ENCODE data around the gene DROSHA. TPM values are rescaled to one million over a fixed set of nuclear protein-coding genes. Genes with fewer than 3 reads are reported as not detected.
"Not testable (repeated sequence)": the region's sequence is repeated elsewhere in the genome, so short reads cannot be mapped to it uniquely, and the experiment has no call there.

The DROSHA gene
- total RNA-seq, 1 donor from 2014 or later, result 74.0 TPM

DNA sequence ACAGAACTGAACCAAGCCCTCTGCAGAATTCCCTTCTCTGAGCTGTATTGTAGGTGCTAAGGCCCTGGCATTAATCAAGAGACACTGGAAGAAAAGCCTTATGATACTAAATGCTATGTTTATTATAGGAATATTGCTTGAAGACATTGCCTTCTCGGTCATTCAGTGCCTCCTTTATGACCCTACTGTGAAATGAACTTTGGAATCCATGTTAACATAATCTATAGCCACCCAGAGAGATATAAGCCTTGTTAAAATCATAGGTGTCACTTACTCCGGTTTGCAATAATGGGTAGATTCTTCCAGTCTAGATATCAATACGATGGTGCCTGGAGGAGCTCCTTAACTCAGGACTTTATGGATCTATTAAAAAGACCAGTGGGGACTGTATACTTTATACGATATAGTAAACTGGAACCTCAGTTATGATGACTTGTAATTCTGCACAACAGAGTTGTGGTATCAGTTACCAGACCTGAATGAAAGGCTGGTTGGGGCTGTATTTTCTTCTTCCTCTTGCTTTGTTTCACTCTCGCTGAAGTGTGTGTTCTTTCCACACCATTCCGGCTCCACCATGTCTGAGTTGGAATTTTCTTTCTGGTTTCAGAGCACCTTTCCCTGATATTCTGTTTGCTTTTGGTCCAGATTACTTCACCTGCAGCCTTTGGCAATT lies 154.5 kb downstream of the DROSHA start:
- Mint-ChIP-seq H3K9me3 (no peaks in the 10 kb centered on the region), H3K4me1 (ENCODE audit: low read depth) (no peaks in the 10 kb centered on the region), H3K27ac (no peak overlapping the region), H3K4me3 (no peak overlapping the region), H3K36me3 (ENCODE audit: low read depth) (no peaks in the 10 kb centered on the region), H3K27me3 (ENCODE audit: insufficient read depth) (peaks cover 11% of the 10 kb centered on the region)
- intact Hi-C loops (cut with micrococcal nuclease), result no loop called here
- DNase-seq (ENCODE audit: low spot score), result no peak

DNA sequence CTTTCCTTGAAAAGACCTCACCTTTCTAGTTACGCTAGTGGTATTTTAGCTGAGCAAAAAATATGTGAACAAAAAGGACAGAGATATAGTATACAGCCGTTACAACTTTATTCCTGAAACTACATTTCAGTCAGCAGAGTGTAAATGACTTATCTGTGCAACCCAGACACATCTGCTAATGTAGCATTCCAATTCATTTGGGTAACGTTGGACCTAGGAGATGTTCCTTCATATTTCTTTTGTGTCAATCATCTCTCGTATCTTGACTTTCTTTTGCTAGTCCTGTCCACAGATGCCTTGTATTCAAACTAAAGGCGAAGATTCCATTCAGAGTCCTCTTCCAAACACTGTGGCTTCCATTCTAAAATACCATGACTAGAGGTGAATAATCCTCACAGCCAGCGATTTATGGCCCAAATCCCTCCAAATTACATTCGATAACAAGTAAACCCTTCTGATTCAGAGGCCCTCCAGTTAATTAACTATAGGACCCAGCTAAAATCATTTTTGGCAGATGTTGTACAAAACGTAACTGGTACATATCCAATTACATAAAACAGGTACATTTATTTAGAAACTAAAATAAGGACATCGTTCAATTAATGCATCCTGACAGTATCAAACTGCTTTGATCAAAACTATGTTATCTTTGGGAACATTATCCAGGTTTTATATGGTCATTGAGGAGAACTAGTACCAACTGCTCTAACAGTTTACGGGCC lies 155.7 kb downstream of the DROSHA start:
- Mint-ChIP-seq H3K4me1 (ENCODE audit: low read depth) (no peaks in the 10 kb centered on the region), H3K36me3 (ENCODE audit: low read depth) (no peaks in the 10 kb centered on the region), H3K27ac (no peak overlapping the region), H3K4me3 (no peak overlapping the region), H3K27me3 (ENCODE audit: insufficient read depth) (peaks cover 4% of the 10 kb centered on the region), H3K9me3 (no peaks in the 10 kb centered on the region)
- intact Hi-C loops (cut with micrococcal nuclease), result no loop called here
- no peak for DNase-seq (ENCODE audit: low spot score)

DNA sequence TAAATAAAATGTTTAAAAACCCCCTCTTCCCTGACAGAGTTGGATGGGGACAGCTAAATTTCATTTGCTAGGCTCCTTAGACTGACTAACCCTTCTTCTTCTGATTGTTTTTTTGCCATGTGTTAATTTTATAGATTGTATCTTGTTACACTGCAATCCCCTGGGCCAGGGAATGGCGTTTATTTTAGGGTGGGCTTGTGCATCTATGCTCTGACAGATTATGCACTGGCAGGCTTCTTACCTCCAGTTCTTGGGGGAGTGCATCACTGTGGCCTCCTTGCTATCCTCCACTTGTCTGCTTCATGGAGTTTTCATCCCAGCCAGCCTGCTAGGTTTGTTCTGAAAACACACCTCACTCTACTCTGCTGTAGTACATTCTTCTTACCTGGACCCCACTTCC lies 159.8 kb downstream of the DROSHA start:
- DNase-seq (ENCODE audit: low spot score), result no peak
- Mint-ChIP-seq H3K4me1 (ENCODE audit: low read depth) (no peaks in the 10 kb centered on the region), H3K27ac (no peak overlapping the region), H3K4me3 (no peak overlapping the region), H3K36me3 (ENCODE audit: low read depth) (no peaks in the 10 kb centered on the region), H3K9me3 (no peaks in the 10 kb centered on the region), H3K27me3 (ENCODE audit: insufficient read depth) (peaks cover 4% of the 10 kb centered on the region)
- intact Hi-C loops (cut with micrococcal nuclease), result no loop called here

DNA sequence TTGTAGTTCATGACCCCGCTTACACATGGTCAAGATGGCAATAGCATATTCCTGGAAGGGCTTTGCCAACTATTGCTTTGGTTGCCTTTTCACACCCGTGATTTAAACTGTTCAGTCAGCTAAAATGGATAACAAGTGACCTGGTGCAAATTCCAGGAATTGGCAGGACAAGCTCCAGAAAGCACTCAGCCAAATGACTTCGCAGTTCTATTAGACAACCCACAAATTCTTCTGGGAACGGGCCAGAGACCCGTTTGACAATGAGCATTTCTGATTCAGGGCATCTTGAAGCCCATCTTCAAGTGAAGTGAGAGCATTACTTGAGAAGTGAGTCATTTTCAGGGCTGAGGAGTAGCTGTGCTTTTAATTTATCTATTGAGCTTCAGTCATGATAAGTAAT lies 165.0 kb downstream of the DROSHA start:
- Mint-ChIP-seq H3K27ac (no peak overlapping the region), H3K27me3 (ENCODE audit: insufficient read depth) (no peaks in the 10 kb centered on the region), H3K4me3 (no peak overlapping the region), H3K36me3 (ENCODE audit: low read depth) (no peaks in the 10 kb centered on the region), H3K4me1 (ENCODE audit: low read depth) (no peaks in the 10 kb centered on the region), H3K9me3 (peaks cover 6% of the 10 kb centered on the region)
- no peak for DNase-seq (ENCODE audit: low spot score)
- intact Hi-C loops (cut with micrococcal nuclease), result no loop called here

DNA sequence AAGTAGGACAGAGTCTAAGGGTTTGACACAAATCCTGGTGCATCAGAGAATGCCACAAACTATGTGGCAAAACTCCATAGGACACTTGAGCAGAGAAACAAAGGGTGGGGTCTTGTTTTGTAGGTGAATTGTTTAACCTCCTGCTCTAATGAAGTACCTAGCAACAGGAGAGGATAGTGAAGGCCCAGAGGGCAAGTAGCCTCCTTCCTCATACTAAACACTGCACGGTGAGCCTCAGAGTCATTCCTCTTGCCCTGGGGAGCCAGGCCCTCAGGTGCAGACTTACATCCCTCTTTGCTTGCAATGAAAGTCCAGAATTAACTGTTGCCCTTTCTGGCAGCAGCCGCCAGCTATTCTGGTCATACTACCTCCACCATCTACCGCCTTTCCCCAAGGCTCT lies 166.1 kb downstream of the DROSHA start:
- no peak overlapping the region for H3K27ac Mint-ChIP-seq
- no peak for DNase-seq (ENCODE audit: low spot score)
- H3K4me3 Mint-ChIP-seq, result no peak overlapping the region
- no peaks in the 10 kb centered on the region for H3K4me1 Mint-ChIP-seq (ENCODE audit: low read depth)
- peaks cover 6% of the 10 kb centered on the region for H3K9me3 Mint-ChIP-seq
- H3K36me3 Mint-ChIP-seq (ENCODE audit: low read depth), result no peaks in the 10 kb centered on the region
- no peaks in the 10 kb centered on the region for H3K27me3 Mint-ChIP-seq (ENCODE audit: insufficient read depth)
- intact Hi-C loops (cut with micrococcal nuclease), result no loop called here

DNA sequence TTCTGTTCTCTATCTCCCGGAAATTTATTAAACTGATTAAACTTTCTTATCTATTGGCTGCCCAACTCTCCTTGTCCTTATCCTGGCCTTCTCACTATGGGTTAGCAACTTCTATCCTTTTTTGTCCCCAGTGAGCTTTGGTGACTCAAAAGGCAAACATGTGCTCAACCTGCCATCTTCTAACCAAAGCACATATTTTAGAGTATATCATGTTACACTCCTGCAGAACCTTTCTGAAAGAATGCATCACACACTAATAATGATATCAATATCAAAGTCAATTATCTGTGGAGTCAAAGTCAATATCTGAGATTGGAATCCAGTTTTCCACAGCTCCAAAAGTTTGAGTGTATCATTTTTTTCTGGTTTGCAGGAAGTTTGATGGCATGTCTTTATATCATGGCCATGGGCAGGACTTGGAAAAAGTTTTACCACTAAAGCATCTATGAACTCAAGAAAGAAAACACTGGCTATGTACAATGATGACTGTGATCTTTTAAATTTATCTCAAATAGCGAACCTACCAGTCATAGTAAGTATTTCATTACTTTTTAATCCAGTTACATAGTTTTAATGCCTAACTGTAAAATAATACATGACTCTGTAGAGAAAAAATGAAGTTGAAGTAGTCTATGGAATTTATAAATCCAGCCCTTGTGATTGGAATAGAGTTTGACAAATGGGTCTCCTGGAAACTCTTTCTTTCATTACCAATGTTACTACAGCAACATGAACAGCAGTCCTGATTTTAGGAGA lies 166.8 kb downstream of the DROSHA start:
- Mint-ChIP-seq H3K27ac (no peak overlapping the region), H3K4me3 (no peak overlapping the region), H3K36me3 (ENCODE audit: low read depth) (no peaks in the 10 kb centered on the region), H3K4me1 (ENCODE audit: low read depth) (no peaks in the 10 kb centered on the region), H3K27me3 (ENCODE audit: insufficient read depth) (no peaks in the 10 kb centered on the region), H3K9me3 (peaks cover 6% of the 10 kb centered on the region)
- intact Hi-C loops (cut with micrococcal nuclease), result no loop called here
- no peak for DNase-seq (ENCODE audit: low spot score)

DNA sequence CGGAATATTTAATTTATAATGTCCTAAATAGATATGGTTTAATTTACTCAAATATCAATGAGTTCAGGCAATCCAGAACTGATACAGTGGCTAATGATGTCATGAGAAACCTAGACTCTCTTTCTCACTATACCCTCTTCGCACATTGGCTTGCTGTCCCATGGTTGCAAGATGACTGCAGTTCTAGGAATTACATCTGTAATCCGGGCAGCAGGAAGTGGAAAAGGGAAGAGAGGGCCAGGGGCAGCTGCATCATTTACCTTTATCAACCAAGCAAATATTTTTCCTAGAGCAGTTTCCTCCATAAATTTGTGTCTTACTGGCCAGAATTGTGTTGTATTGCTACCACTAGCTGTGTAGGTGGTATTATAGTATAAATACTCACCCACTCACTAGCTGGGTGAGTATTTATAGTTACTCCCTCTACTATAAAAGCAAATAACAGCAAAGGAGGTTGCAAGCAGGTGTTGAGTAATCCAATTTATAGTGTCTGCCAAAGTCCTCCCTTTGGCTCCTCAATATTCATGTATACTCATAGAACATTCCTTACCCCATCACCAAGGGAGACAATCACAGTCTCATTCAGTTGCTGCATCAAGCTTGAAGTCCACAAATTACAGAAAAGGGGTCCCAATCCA lies 168.8 kb downstream of the DROSHA start:
- H3K9me3 Mint-ChIP-seq, result peaks cover 6% of the 10 kb centered on the region

DNA sequence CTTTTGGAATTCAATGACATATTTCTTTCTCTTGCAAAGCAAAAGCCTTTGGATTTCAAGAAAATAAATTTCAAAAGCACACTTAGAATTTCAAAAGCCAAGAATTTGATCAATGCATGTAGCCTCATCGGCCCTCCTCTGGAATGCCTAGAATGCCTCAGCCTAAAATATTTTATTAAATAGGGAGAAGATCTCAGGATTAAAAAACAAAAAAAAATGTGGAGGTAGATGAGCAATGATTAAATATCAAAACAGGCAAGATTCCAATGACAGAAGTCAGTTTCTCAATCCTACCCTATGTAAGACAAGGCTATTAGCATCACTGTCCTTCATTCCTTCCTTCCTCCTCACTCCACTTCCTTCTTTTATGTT lies 169.4 kb downstream of the DROSHA start:
- H3K27ac Mint-ChIP-seq, result no peak overlapping the region
- DNase-seq (ENCODE audit: low spot score), result no peak
- intact Hi-C loops (cut with micrococcal nuclease), result no loop called here
- no peaks in the 10 kb centered on the region for H3K27me3 Mint-ChIP-seq (ENCODE audit: insufficient read depth)
- no peaks in the 10 kb centered on the region for H3K36me3 Mint-ChIP-seq (ENCODE audit: low read depth)
- no peaks in the 10 kb centered on the region for H3K4me1 Mint-ChIP-seq (ENCODE audit: low read depth)
- peaks cover 6% of the 10 kb centered on the region for H3K9me3 Mint-ChIP-seq
- no peak overlapping the region for H3K4me3 Mint-ChIP-seq

More for the DNA sequence above, 168.8 kb downstream of the DROSHA start:
- Mint-ChIP-seq H3K36me3 (ENCODE audit: low read depth) (no peaks in the 10 kb centered on the region), H3K27ac (no peak overlapping the region), H3K4me3 (no peak overlapping the region), H3K27me3 (ENCODE audit: insufficient read depth) (no peaks in the 10 kb centered on the region), H3K4me1 (ENCODE audit: low read depth) (no peaks in the 10 kb centered on the region)
- no peak for DNase-seq (ENCODE audit: low spot score)
- intact Hi-C loops (cut with micrococcal nuclease), result no loop called here

DNA sequence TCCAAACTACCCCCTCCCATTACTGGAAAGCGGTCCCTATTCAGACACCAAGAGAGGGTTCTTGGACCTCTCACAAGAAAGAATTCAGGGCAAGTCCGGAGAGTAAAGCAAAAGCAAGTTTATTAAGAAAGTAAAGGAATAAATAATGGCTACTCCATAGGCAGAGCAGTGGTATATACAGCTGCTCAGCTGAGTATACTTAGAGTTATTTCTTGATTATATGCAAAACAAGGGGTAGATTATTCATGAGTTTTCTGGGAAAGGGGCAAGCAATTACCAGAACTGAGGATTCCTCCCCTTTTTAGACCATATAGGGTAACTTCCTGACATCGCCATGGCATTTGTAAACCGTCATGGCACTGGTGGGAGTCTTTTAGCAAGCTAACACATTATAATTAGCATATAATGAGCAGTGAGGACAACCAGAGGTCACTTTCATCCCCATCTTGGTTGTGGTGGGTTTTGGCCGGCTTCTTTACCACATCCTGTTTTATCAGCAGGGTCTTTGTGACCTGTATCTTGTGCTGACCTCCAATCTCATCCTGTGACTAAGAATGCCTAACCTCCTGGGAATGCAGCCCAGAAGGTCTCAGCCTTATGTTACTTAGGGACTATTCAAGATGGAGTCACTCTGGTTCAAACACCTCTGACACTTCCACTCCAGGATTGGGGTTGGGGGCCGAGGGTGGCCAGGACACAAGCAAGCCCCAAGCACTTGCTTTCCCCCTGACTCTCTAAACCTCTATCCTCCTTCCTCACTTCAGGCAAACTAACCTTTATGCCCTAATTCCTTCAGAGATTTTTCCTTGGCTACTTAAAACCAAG lies 170.0 kb downstream of the DROSHA start:
- H3K36me3 Mint-ChIP-seq (ENCODE audit: low read depth); H3K27ac Mint-ChIP-seq; DNase-seq (ENCODE audit: low spot score); H3K9me3 Mint-ChIP-seq; H3K27me3 Mint-ChIP-seq (ENCODE audit: insufficient read depth); H3K4me3 Mint-ChIP-seq; H3K4me1 Mint-ChIP-seq (ENCODE audit: low read depth); intact Hi-C loops (cut with micrococcal nuclease): not testable (repeated sequence)

DNA sequence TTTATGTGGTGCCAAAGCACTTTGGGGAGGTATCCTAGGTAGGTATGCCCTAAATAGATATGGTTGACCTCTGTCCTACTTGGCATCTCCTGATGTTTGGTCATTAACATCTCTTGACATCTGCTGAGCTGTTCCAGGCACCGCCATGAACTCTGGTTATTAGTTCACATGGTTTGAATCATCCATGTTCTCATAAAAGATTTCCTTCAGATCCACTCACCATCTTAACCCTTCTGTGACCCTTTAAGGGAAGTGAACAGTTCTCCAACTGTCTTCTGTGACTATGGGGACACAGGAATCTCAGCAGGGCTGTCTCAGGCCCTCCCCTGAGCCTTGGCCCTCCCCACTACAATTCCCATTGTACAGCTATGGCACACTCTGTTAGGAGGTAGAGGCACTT lies 170.7 kb downstream of the DROSHA start:
- DNase-seq (ENCODE audit: low spot score), result no peak
- Mint-ChIP-seq H3K36me3 (ENCODE audit: low read depth) (no peaks in the 10 kb centered on the region), H3K4me1 (ENCODE audit: low read depth) (no peaks in the 10 kb centered on the region), H3K9me3 (peaks cover 6% of the 10 kb centered on the region), H3K27ac (no peak overlapping the region), H3K27me3 (ENCODE audit: insufficient read depth) (no peaks in the 10 kb centered on the region), H3K4me3 (no peak overlapping the region)
- intact Hi-C loops (cut with micrococcal nuclease), result no loop called here

DNA sequence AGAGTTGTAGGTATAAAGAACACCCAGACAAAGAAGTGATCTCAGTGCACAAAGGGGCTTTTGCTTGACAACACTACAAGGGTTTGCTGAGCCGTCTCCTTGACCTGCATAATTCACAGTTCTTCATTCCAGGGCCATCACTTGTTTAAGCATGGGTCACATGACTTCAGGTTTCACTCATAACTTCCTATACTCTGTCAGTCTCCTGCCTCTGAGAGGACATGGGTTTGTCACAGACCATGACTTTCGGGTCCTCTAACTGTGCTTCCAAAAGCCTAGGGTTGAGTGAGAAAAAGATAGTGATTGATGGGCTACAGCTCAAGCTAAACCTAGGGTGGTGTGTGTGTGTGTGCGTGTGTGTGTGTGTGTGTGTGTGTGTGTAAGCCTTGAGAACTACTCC lies 172.1 kb downstream of the DROSHA start:
- intact Hi-C loops (cut with micrococcal nuclease), result no loop called here
- H3K27me3 Mint-ChIP-seq (ENCODE audit: insufficient read depth), result no peaks in the 10 kb centered on the region
- H3K9me3 Mint-ChIP-seq, result peaks cover 5% of the 10 kb centered on the region
- no peaks in the 10 kb centered on the region for H3K36me3 Mint-ChIP-seq (ENCODE audit: low read depth)
- no peak for DNase-seq (ENCODE audit: low spot score)
- H3K4me3 Mint-ChIP-seq, result no peak overlapping the region
- H3K4me1 Mint-ChIP-seq (ENCODE audit: low read depth), result no peaks in the 10 kb centered on the region
- H3K27ac Mint-ChIP-seq, result no peak overlapping the region

DNA sequence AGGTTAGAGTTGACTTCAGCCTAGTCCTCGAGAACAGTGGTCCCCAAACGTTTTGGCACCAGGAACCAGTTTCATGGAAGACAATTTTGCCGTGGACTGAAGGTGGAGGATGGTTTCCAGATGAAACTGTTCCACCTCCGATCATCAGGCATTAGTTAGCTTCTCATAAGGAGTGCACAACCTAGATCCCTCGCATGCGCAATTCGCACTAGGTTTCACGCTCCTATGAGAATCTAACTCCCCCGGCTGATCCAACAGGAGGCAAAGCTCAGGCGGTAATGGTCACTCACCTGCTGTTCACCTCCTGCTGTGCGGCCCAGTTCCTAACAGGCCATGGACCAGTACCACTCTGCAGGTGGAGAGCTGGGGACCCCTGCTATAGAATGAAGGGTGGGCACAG lies 174.9 kb downstream of the DROSHA start:
- Mint-ChIP-seq H3K36me3 (ENCODE audit: low read depth) (no peaks in the 10 kb centered on the region), H3K9me3 (no peaks in the 10 kb centered on the region), H3K4me1 (ENCODE audit: low read depth) (no peaks in the 10 kb centered on the region), H3K4me3 (no peak overlapping the region), H3K27me3 (ENCODE audit: insufficient read depth) (no peaks in the 10 kb centered on the region), H3K27ac (no peak overlapping the region)
- DNase-seq (ENCODE audit: low spot score), result no peak
- intact Hi-C loops (cut with micrococcal nuclease), result no loop called here
